A549 (cell line): ENCODE results near the gene TTLL9. TPM values are rescaled to one million over a fixed set of nuclear protein-coding genes. Genes with fewer than 3 reads are reported as not detected.

Source experiments
- ATAC-seq, 2 experiments: fragments of 200-7000 bp in 1 of 2; fragments of >200 bp in 1 of 2; cut with Nextera tagmentation in 1 of 2; cut with Tn5 transposase in 1 of 2; 3 replicates each; pipeline versions ENCODE4 v1.8.0 to v1.9.1; 2018 to 2020; ENCODE audit warnings: mild to moderate bottlenecking in 1 of 2, moderate library complexity in 1 of 2
- CTCF ChIA-PET: fragments of 300-600 bp; sonication (Branson Sonifier 250); formaldehyde crosslinking; extraction: SDS; loops from one replicate; lab custom pipeline; 2021; ENCODE audit warnings: antibody characterized with exemption, inconsistent platforms; lab: Yijun Ruan, JAX
- POLR2A ChIA-PET: fragments of 350-600 bp; formaldehyde crosslinking; extraction: SDS; loops from one replicate; lab custom pipeline; 2021; ENCODE audit warnings: antibody characterized with exemption, inconsistent platforms; lab: Yijun Ruan, JAX
- DNase-seq, 2 experiments: peaks; one replicate each; pipeline versions ENCODE4 v3.0.0 to v3.0.0-alpha.2; 2011 to 2016; ENCODE audit warnings: low read depth in 1 of 2, low spot score in 1 of 2
- FAIRE-seq: peaks from 2 replicates; lab custom pipeline; 2011; peaks lifted over from hg19 to GRCh38; lab: Jason Lieb, UNC
- H3K27ac ChIP-seq, 2 experiments: fragments of >200 bp; sonication (Bioruptor Twin); formaldehyde crosslinking; 3 replicates each; pipeline ENCODE4 v1.5.1; 2016 to 2017
- H3K4me1 ChIP-seq: fragments of >200 bp; sonication (Bioruptor Twin); formaldehyde crosslinking; 3 replicates; pipeline ENCODE4 v1.6.1; 2016
- H3K4me2 ChIP-seq: fragments of >200 bp; sonication (Bioruptor Twin); formaldehyde crosslinking; 3 replicates; pipeline ENCODE4 v1.6.1; 2016
- H3K4me3 ChIP-seq: fragments of >200 bp; sonication (Bioruptor Twin); formaldehyde crosslinking; 3 replicates; pipeline ENCODE4 v1.5.1; 2016
- H3K9me3 ChIP-seq: fragments of >200 bp; sonication (Bioruptor Twin); formaldehyde crosslinking; 3 replicates; pipeline ENCODE4 v1.6.1; 2016
- ATOH8 ChIP-seq: fragments of 250-450 bp; sonication (Bioruptor Pico); IDR thresholded peaks from 2 replicates; pipeline ENCODE4 v1.5.0; 2020; ENCODE audit warnings: low read depth, mild to moderate bottlenecking, moderate library complexity
- CBX8 ChIP-seq: fragments of 200-600 bp; sonication (generic); IDR thresholded peaks from 2 replicates; pipeline ENCODE4 v1.6.1; 2016
- CHD4 ChIP-seq: fragments of 200-600 bp; sonication (generic); IDR thresholded peaks from 2 replicates; pipeline ENCODE4 v1.6.1; 2016; ENCODE audit warnings: antibody characterized with exemption, mild to moderate bottlenecking, borderline replicate concordance
- EHF ChIP-seq: fragments of 250-450 bp; sonication (Bioruptor Pico); IDR thresholded peaks from 2 replicates; pipeline ENCODE4 v1.5.0; 2020; ENCODE audit warnings: mild to moderate bottlenecking
- ESRRA ChIP-seq: fragments of 150-350 bp; IDR thresholded peaks from 2 replicates; pipeline ENCODE4 v1.6.1; 2014; ENCODE audit warnings: mild to moderate bottlenecking, low read length, borderline replicate concordance
- FOSB ChIP-seq: fragments of 250-450 bp; sonication (Bioruptor Pico); IDR thresholded peaks from 2 replicates; pipeline ENCODE4 v1.5.0; 2020; ENCODE audit warnings: mild to moderate bottlenecking, moderate library complexity
- HEYL ChIP-seq: fragments of 250-450 bp; sonication (Bioruptor Pico); IDR thresholded peaks from 2 replicates; pipeline ENCODE4 v1.8.0; 2021; ENCODE audit warnings: mild to moderate bottlenecking, moderate library complexity
- HMGXB4 ChIP-seq: fragments of 250-450 bp; sonication (Bioruptor Pico); IDR thresholded peaks from 2 replicates; pipeline ENCODE4 v1.5.0; 2021; ENCODE audit warnings: mild to moderate bottlenecking, moderate library complexity, borderline replicate concordance
- HOXB13 ChIP-seq: fragments of 250-450 bp; sonication (Bioruptor Pico); IDR thresholded peaks from 2 replicates; pipeline ENCODE4 v1.5.0; 2020; ENCODE audit warnings: low read depth, mild to moderate bottlenecking, moderate library complexity
- HOXB5 ChIP-seq: fragments of 250-450 bp; sonication (Bioruptor Pico); IDR thresholded peaks from 2 replicates; pipeline ENCODE4 v1.5.0; 2020; ENCODE audit warnings: mild to moderate bottlenecking, moderate library complexity
- JUN ChIP-seq, 2 experiments: fragments of >200 bp; sonication (Bioruptor Twin); formaldehyde crosslinking; IDR thresholded peaks; 2 replicates in 1 of 2; 3 replicates in 1 of 2; pipeline ENCODE4 v1.6.1; 2016 to 2017
- KDM1A ChIP-seq: fragments of 200-600 bp; sonication (generic); IDR thresholded peaks from 2 replicates; pipeline ENCODE4 v1.6.1; 2016; ENCODE audit warnings: low read depth, mild to moderate bottlenecking
- KDM5A ChIP-seq: fragments of 200-600 bp; sonication (generic); IDR thresholded peaks from 2 replicates; pipeline ENCODE4 v1.6.1; 2016; ENCODE audit warnings: antibody characterized with exemption, mild to moderate bottlenecking
- MAFK ChIP-seq: fragments of 450-650 bp; IDR thresholded peaks from 2 replicates; pipeline ENCODE4 v1.6.1; 2014; ENCODE audit not compliant: partially characterized antibody
- NR3C1 ChIP-seq: fragments of >200 bp; sonication (Bioruptor Twin); formaldehyde crosslinking; IDR thresholded peaks from 3 replicates; pipeline ENCODE4 v1.6.1; 2017
- PBX3 ChIP-seq: IDR thresholded peaks from 2 replicates; pipeline ENCODE4 v1.6.1; 2012
- PHF8 ChIP-seq: fragments of 200-600 bp; sonication (generic); IDR thresholded peaks from 2 replicates; pipeline ENCODE4 v1.6.1; 2016; ENCODE audit warnings: low read depth, mild to moderate bottlenecking, antibody characterized with exemption, moderate library complexity, borderline replicate concordance
- REST ChIP-seq: fragments of 200-600 bp; sonication (generic); IDR thresholded peaks from 2 replicates; pipeline ENCODE4 v1.6.1; 2016; ENCODE audit warnings: antibody characterized with exemption, mild to moderate bottlenecking, moderate library complexity
- RFX5 ChIP-seq: fragments of 450-650 bp; IDR thresholded peaks from 2 replicates; pipeline ENCODE4 v1.7.1; 2014; ENCODE audit warnings: antibody characterized with exemption, mild to moderate bottlenecking, moderate library complexity
- SMC3 ChIP-seq: fragments of >200 bp; sonication (Bioruptor Twin); formaldehyde crosslinking; IDR thresholded peaks from 3 replicates; pipeline ENCODE4 v1.6.1; 2018; ENCODE audit warnings: inconsistent platforms
- SREBF2 ChIP-seq: fragments of 450-650 bp; IDR thresholded peaks from 2 replicates; pipeline ENCODE4 v1.6.1; 2014; ENCODE audit warnings: mild to moderate bottlenecking, moderate library complexity
- USF2 ChIP-seq: fragments of 450-650 bp; IDR thresholded peaks from 2 replicates; pipeline ENCODE4 v1.6.1; 2014; ENCODE audit warnings: antibody characterized with exemption
- ZFP36 ChIP-seq: fragments of 450-650 bp; IDR thresholded peaks from 2 replicates; pipeline ENCODE4 v1.6.1; 2014; ENCODE audit warnings: borderline replicate concordance; ENCODE audit not compliant: partially characterized antibody
- ZNF302 ChIP-seq: fragments of 250-450 bp; sonication (Bioruptor Pico); IDR thresholded peaks from 2 replicates; pipeline ENCODE4 v1.9.0; 2021; ENCODE audit warnings: inconsistent platforms, mild to moderate bottlenecking, moderate library complexity
- ZSCAN20 ChIP-seq: fragments of 250-450 bp; sonication (Bioruptor Pico); IDR thresholded peaks from 2 replicates; pipeline ENCODE4 v1.8.0; 2022; ENCODE audit warnings: mild to moderate bottlenecking, moderate library complexity
- WGBS: methylation state at CpG from one replicate; pipeline ENCODE4 v1.1.6; 2017; ENCODE audit errors: missing lambda C conversion rate; 5-methylcytosine and 5-hydroxymethylcytosine counted together
- polyA plus RNA-seq, 4 experiments: library from polyadenylated mRNA; depleted of rRNA in 3 of 4; stranded (reverse); fragments of >200 nt; fragmentation: RNase III in 1 of 4; extraction: RNeasy Plus Mini Kit Qiagen cat#74134 plus additional on column Dnase treatment in 1 of 4; gene quantifications; 2 replicates in 3 of 4; 3 replicates in 1 of 4; pipeline ENCODE4 v1.2.3, GENCODE V29; 2011 to 2017

Gene TTLL9
- polyA plus RNA-seq, 2 of the 4 experiments (the other 2 are of a cell fraction), result 0.06 to 0.15 TPM

GRCh38 chr20:31922181-31922580 is 51.7 kb downstream of the TTLL9 start:
- H3K4me2 ChIP-seq, result no peak overlapping the region
- H3K4me3 ChIP-seq, result no peak overlapping the region
- ATAC-seq (no peak), DNase-seq (no peak)
- POLR2A ChIA-PET, result no interaction called here
- TF ChIP-seq CBX8, result no peak
- no peak for TF ChIP-seq SREBF2
- no peak for TF ChIP-seq MAFK
- no peak for TF ChIP-seq ZSCAN20 (CRISPR knock-in tag)
- no peak for TF ChIP-seq CHD4
- TF ChIP-seq HEYL (CRISPR knock-in tag), result no peak
- no peak for TF ChIP-seq ZNF302 (CRISPR knock-in tag)
- no peak for TF ChIP-seq ESRRA
- no peak for TF ChIP-seq PHF8
- no peak for TF ChIP-seq PBX3
- no peak for TF ChIP-seq ATOH8 (CRISPR knock-in tag)
- TF ChIP-seq FOSB, result no peak
- no peak for TF ChIP-seq RFX5
- TF ChIP-seq KDM1A, result no peak
- no peak for TF ChIP-seq SMC3
- TF ChIP-seq, all 56 proteins: peak for 0
- FAIRE-seq, result no peak
- WGBS, result 27% methylated on average over 4 of the region's 4 CpGs
- H3K27ac ChIP-seq, result no peak overlapping the region
- CTCF ChIA-PET, result interaction anchor here (1.1 to 2.5 kb wide), 2 partner anchors 30 to 170 kb away, joined by 3 to 9 read pairs; partner anchors contain the start of gene PDRG1
- H3K4me1 ChIP-seq, result no peaks in the 10 kb centered on the region
- H3K9me3 ChIP-seq, result no peaks in the 10 kb centered on the region

GRCh38 chr20:31922588-31922987 is 52.2 kb downstream of the TTLL9 start:
- no peak for DNase-seq
- POLR2A ChIA-PET, result no interaction called here
- H3K9me3 ChIP-seq, result no peaks in the 10 kb centered on the region
- ATAC-seq, result no peak
- no peak for FAIRE-seq
- H3K4me2 ChIP-seq, result no peak overlapping the region
- H3K27ac ChIP-seq, result no peak overlapping the region
- 59% methylated on average over 4 of the region's 4 CpGs for WGBS
- CTCF ChIA-PET, result interaction anchor here (1.1 to 2.5 kb wide), 3 partner anchors 9 to 169 kb away, joined by 3 to 9 read pairs (median 5); partner anchors contain the start of gene PDRG1
- H3K4me1 ChIP-seq, result no peaks in the 10 kb centered on the region
- no peak overlapping the region for H3K4me3 ChIP-seq
- no peak for TF ChIP-seq NR3C1
- TF ChIP-seq EHF, result no peak
- no peak for TF ChIP-seq SMC3
- TF ChIP-seq ZFP36, result no peak
- TF ChIP-seq HMGXB4 (CRISPR knock-in tag), result no peak
- TF ChIP-seq KDM5A, result no peak
- TF ChIP-seq KDM1A, result no peak
- no peak for TF ChIP-seq HOXB13
- no peak for TF ChIP-seq RFX5
- no peak for TF ChIP-seq USF2
- TF ChIP-seq JUN (IDR thresholded peaks at IDR 0.05), result no peak
- no peak for TF ChIP-seq REST
- TF ChIP-seq HOXB5 (CRISPR knock-in tag), result no peak
